Measurements from ENCODE around the gene ASCC1.

Gene ASCC1

DNA sequence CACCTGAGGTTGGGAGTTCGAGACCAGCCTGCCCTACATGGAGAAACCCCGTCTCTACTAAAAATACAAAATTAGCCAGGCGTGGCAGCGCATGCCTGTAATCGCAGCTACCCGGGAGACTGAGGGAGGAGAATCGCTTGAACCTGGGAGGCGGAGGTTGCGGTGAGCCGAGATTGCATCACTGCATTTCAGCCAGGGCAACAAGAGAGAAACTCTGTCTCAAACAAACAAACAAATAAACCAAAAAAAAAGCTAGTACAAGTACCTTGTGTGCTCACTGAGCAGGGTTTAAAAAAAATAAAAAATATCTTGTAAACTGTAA is 116.5 kb downstream of the ASCC1 start:
- Histone ChIP-seq H3K4me1 (ENCODE audit: low read length) (no peaks in the 10 kb centered on the region), H3K9me3 (replicated peaks; ENCODE audit: insufficient read depth, low read length) (no peaks in the 10 kb centered on the region), H3F3A (ENCODE audit: insufficient read depth, low read length) (no peaks in the 10 kb centered on the region), H3K27ac (ENCODE audit: low read length) (no peak overlapping the region), H4K20me1 (ENCODE audit: insufficient read depth, low read length) (no peaks in the 10 kb centered on the region), H3K27me3 (replicated peaks; ENCODE audit: insufficient read depth, low read length) (no peaks in the 10 kb centered on the region), H3K36me3 (replicated peaks; ENCODE audit: insufficient read depth, low read length) (no peaks in the 10 kb centered on the region), H3K4me2 (ENCODE audit: low read depth, low read length) (no peak overlapping the region), H3K4me3 (ENCODE audit: low read length) (no peak overlapping the region), H2AFZ (ENCODE audit: low read length) (no peak overlapping the region), H3K9me2 (replicated peaks; ENCODE audit: insufficient read depth, low read length) (no peaks in the 10 kb centered on the region), H3K79me2 (ENCODE audit: low read length) (no peaks in the 10 kb centered on the region), H3K9ac (ENCODE audit: low read length) (no peak overlapping the region)
- no peak for DNase-seq
- TF ChIP-seq, protein P1, sequence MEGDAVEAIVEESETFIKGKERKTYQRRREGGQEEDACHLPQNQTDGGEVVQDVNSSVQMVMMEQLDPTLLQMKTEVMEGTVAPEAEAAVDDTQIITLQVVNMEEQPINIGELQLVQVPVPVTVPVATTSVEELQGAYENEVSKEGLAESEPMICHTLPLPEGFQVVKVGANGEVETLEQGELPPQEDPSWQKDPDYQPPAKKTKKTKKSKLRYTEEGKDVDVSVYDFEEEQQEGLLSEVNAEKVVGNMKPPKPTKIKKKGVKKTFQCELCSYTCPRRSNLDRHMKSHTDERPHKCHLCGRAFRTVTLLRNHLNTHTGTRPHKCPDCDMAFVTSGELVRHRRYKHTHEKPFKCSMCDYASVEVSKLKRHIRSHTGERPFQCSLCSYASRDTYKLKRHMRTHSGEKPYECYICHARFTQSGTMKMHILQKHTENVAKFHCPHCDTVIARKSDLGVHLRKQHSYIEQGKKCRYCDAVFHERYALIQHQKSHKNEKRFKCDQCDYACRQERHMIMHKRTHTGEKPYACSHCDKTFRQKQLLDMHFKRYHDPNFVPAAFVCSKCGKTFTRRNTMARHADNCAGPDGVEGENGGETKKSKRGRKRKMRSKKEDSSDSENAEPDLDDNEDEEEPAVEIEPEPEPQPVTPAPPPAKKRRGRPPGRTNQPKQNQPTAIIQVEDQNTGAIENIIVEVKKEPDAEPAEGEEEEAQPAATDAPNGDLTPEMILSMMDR (IDR thresholded peaks at IDR 0.05; ENCODE audit: low read length) = no peak
- TF ChIP-seq EZH2phosphoT487 (IDR thresholded peaks at IDR 0.05; ENCODE audit: low read length) (no peak), EZH2 (optimal IDR thresholded peaks at IDR 0.05; ENCODE audit: low read depth, low read length) (no peak)

DNA sequence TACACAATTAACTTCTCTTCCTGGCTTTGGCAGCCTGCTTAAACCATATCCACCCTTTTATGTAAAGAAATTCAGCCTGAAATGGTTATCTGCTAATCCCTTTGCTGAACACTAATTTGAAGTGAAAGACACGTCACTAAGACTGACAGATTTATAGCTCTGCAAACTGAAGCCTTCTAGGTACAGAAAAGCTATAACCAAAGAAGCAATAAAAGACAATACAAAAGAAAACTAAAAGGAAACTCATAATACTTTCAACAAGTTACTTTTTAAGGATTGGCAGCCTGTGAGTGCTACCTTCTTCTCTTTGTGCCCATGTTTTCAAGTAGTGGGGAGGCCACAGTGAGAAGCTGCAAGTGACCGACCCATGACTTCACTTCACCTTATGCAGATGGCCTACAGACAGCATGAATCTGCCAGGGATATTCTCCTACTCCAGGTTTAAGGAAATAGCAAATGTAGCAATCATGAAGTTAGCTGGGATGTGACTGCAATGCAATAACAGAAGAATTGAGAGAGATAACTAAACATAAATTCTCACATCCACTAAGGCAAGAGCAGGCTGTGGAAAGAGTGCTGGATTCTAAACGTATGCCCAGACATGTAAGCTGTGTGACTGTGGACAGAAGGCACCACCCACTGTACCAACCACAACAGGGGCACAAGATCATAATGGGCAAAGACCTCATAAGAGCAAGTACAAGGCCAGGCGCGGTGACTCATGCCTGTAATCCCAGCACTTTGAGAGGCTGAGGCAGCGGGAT is 117.1 kb downstream of the ASCC1 start:
- Histone ChIP-seq H3F3A (ENCODE audit: insufficient read depth, low read length) (no peaks in the 10 kb centered on the region), H3K4me3 (ENCODE audit: low read length) (no peak overlapping the region), H3K27ac (ENCODE audit: low read length) (no peak overlapping the region), H3K79me2 (ENCODE audit: low read length) (no peaks in the 10 kb centered on the region), H3K9me2 (replicated peaks; ENCODE audit: insufficient read depth, low read length) (no peaks in the 10 kb centered on the region), H4K20me1 (ENCODE audit: insufficient read depth, low read length) (no peaks in the 10 kb centered on the region), H3K9me3 (replicated peaks; ENCODE audit: insufficient read depth, low read length) (no peaks in the 10 kb centered on the region), H3K4me1 (ENCODE audit: low read length) (no peaks in the 10 kb centered on the region), H3K27me3 (replicated peaks; ENCODE audit: insufficient read depth, low read length) (no peaks in the 10 kb centered on the region), H3K9ac (ENCODE audit: low read length) (no peak overlapping the region), H2AFZ (ENCODE audit: low read length) (no peak overlapping the region), H3K36me3 (replicated peaks; ENCODE audit: insufficient read depth, low read length) (no peaks in the 10 kb centered on the region), H3K4me2 (ENCODE audit: low read depth, low read length) (no peak overlapping the region)
- TF ChIP-seq EZH2 (optimal IDR thresholded peaks at IDR 0.05; ENCODE audit: low read depth, low read length) (no peak), EZH2phosphoT487 (IDR thresholded peaks at IDR 0.05; ENCODE audit: low read length) (no peak)
- TF ChIP-seq, protein P1 (IDR thresholded peaks at IDR 0.05; ENCODE audit: low read length) = no peak
- DNase-seq = no peak

DNA sequence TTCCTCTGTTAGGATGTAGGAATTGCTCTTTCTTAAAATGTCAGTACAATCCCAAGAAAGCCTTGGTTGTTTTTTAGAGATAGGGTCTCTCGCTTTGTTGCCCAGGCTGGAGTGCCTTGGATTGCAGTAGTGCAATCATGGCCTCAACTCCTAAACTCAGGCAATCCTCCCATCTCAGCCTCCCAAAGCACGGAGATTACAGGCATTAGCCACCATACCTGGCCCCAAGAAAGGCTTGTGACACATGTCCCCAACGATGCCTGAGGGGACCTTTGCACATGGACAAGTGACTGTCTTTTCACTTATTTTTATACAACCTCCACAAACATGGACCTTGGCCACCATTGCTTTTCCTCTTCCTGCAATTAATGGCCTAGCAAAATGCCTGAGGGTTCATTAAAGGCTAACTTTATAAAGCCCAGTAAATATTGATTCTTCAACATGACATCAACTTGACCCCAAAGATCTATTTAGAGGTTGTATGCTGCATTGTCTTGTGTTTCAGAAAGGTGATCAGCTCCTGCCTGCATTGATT is 117.7 kb downstream of the ASCC1 start:
- Histone ChIP-seq H3K36me3 (replicated peaks; ENCODE audit: insufficient read depth, low read length) (no peaks in the 10 kb centered on the region), H3K9ac (ENCODE audit: low read length) (no peak overlapping the region), H3K4me2 (ENCODE audit: low read depth, low read length) (no peak overlapping the region)

More for the DNA sequence above, 117.7 kb downstream of the ASCC1 start:
- no peaks in the 10 kb centered on the region for H3K27me3 ChIP-seq (replicated peaks; ENCODE audit: insufficient read depth, low read length)
- H4K20me1 ChIP-seq (ENCODE audit: insufficient read depth, low read length) = no peaks in the 10 kb centered on the region
- no peaks in the 10 kb centered on the region for H3K79me2 ChIP-seq (ENCODE audit: low read length)
- H3F3A ChIP-seq (ENCODE audit: insufficient read depth, low read length) = no peaks in the 10 kb centered on the region
- no peak overlapping the region for H2AFZ ChIP-seq (ENCODE audit: low read length)
- DNase-seq = no peak
- H3K9me2 ChIP-seq (replicated peaks; ENCODE audit: insufficient read depth, low read length) = no peaks in the 10 kb centered on the region
- no peaks in the 10 kb centered on the region for H3K9me3 ChIP-seq (replicated peaks; ENCODE audit: insufficient read depth, low read length)
- H3K4me1 ChIP-seq (ENCODE audit: low read length) = no peaks in the 10 kb centered on the region
- no peak for TF ChIP-seq EZH2phosphoT487 (IDR thresholded peaks at IDR 0.05; ENCODE audit: low read length)
- H3K4me3 ChIP-seq (ENCODE audit: low read length) = no peak overlapping the region
- H3K27ac ChIP-seq (ENCODE audit: low read length) = no peak overlapping the region
